ENCODE data around the gene PDGFC. TPM values are rescaled to one million over a fixed set of nuclear protein-coding genes. Genes with fewer than 3 reads are reported as not detected.

The PDGFC gene
- polyA plus RNA-seq, 12 donors, result 27.7 to 56.7 (median 36.2) TPM; not detected in 1

GRCh38 chr4:156788782-156789181 is 182.8 kb downstream of the PDGFC start:
- no peak for DNase-seq

- no peak for DNase-seq
These were observed 184.9 kb downstream of the PDGFC start for GRCh38 chr4:156786713-156787112.

- no peak for DNase-seq
These were observed 186.6 kb downstream of the PDGFC start for GRCh38 chr4:156784970-156785369.

- no peak for DNase-seq
These were observed 187.6 kb downstream of the PDGFC start for GRCh38 chr4:156783966-156784365.

- no peak for DNase-seq
These were observed 189.1 kb downstream of the PDGFC start for GRCh38 chr4:156782491-156782890.

- DNase-seq, result no peak
These were observed 189.7 kb downstream of the PDGFC start for GRCh38 chr4:156781852-156782251.

GRCh38 chr4:156779774-156780173 is 191.8 kb downstream of the PDGFC start:
- DNase-seq, result no peak

GRCh38 chr4:156779042-156779441 is 192.6 kb downstream of the PDGFC start:
- no peak for DNase-seq

GRCh38 chr4:156778606-156779005 is 193.0 kb downstream of the PDGFC start:
- DNase-seq, result no peak

GRCh38 chr4:156778093-156778492 is 193.5 kb downstream of the PDGFC start:
- DNase-seq, result no peak

GRCh38 chr4:156775813-156776212 is 195.8 kb downstream of the PDGFC start:
- no peak for DNase-seq

- no peak for DNase-seq
These were observed 197.2 kb downstream of the PDGFC start for GRCh38 chr4:156774422-156774821.

- DNase-seq, result no peak
These were observed 197.8 kb downstream of the PDGFC start for GRCh38 chr4:156773648-156774357.

GRCh38 chr4:156771171-156771837 is 200.3 kb downstream of the PDGFC start:
- no peak for DNase-seq

GRCh38 chr4:156770140-156770539 is 201.5 kb downstream of the PDGFC start:
- no peak for DNase-seq

- DNase-seq, result no peak
These were observed 203.6 kb downstream of the PDGFC start for GRCh38 chr4:156767911-156768415.

GRCh38 chr4:156766846-156767245 is 204.8 kb downstream of the PDGFC start:
- DNase-seq, result no peak

GRCh38 chr4:156765277-156765676 is 206.3 kb downstream of the PDGFC start:
- no peak for DNase-seq

- no peak for DNase-seq
These were observed 206.8 kb downstream of the PDGFC start for GRCh38 chr4:156764846-156765245.

- DNase-seq, result no peak
These were observed 207.5 kb downstream of the PDGFC start for GRCh38 chr4:156764145-156764544.

- DNase-seq, result no peak
These were observed 208.1 kb downstream of the PDGFC start for GRCh38 chr4:156763511-156763910.

- DNase-seq, result no peak
These were observed 208.7 kb downstream of the PDGFC start for GRCh38 chr4:156762851-156763250.

GRCh38 chr4:156756118-156756517 is 215.5 kb downstream of the PDGFC start:
- DNase-seq, result no peak

Measured in muscle of arm (tissue), 12 donors.